NK-92 (cell line): ENCODE results near the gene CLCA1.

Experiments
- DNase-seq: peaks from one replicate; lab custom pipeline; 2025; ENCODE audit not compliant: unreplicated experiment; lab: John Stamatoyannopoulos, UW

Gene CLCA1

GRCh38 chr1:86503406-86504136 is 34.8 kb downstream of the CLCA1 start:
- no peak for DNase-seq

GRCh38 chr1:86504137-86504479 is 35.4 kb downstream of the CLCA1 start:
- DNase-seq = no peak

DNA sequence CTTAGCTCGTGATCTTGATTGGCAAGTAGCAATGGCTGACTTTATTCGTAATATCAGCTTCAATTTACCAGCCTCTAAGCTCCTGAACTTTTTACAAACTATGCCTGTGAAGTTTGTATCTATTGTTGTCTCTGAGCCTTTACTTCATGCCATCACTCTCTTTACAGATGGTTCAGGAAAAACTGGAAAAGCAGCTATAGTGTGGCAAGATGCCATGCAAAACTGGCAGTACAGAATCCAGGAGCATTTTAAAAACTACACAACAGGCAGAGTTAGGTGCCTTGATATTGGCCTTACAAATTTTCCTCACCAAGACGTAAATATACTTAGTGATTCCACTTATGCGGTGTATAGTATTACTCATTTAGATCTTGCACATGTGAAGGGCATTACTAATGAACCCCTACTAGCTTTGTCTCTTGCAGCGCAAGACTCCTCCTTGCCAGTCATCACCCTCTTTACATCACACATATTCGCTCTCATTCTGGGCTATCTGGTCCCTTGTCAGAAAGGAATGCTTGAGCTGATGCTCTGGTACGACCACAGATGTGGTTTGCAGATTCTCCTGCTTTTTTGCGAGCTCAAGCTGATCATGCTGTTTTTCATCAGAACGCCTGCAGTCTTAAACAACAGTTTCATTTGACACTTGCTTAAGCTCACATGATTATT is 36.3 kb downstream of the CLCA1 start:
- DNase-seq = no peak

DNA sequence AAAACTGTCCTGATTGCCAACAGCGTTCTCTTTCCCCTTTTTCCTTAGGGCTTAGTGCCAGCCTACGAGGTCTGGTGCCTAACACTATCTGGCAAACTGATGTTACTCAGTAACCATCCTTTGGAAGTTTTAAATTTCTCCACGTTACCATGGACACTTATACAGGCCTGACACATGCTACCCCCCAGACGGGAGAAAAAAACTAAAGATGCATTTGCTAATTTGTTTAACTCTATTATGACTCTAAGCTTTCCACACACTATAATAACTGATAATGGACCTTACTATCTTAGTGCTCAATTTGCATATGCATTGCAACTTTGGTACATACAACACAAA is 36.8 kb downstream of the CLCA1 start:
- DNase-seq = no peak

- DNase-seq = no peak
These were observed 39.3 kb downstream of the CLCA1 start for GRCh38 chr1:86507935-86508582.

DNA sequence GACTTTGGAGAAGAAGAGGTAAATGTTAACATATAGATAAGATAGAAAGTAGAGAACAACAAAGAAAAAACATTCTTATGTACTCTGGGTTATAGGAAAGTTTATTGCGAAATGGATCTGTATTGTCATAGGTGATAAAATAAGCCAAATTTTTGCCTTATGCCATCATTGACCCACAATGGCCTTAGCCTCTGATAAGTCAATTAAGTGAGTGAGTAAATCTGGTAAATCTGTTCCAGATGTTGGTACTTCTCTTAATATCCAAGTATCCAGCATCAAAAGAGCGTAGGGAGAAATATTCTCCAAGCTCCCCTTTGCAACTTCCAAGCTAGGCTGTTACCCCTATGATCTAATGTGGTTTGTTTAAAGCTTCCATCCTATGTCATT is 39.8 kb downstream of the CLCA1 start:
- DNase-seq = no peak

- no peak for DNase-seq
These were observed 46.9 kb downstream of the CLCA1 start for GRCh38 chr1:86515597-86515996.

DNA sequence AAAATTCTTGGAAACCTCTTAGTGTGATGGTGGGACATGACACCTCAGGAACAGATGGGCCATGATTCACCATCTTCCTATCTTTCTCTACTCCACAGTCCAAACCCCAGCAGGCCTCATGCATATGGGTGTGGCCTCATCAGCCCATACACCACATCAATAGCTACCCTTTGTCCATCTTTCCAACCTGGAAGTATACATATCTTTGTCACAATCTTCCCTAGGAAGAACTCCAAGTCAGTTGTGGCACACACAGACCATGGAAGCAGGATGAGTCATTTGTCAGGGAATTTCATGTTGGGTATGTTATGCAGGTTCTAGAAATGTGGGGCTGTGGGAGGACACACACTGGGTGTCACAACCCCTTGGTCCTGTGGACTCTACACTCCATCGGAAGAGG is 47.6 kb downstream of the CLCA1 start:
- DNase-seq = no peak

- DNase-seq = no peak
These were observed 48.6 kb downstream of the CLCA1 start for GRCh38 chr1:86517336-86517735.

GRCh38 chr1:86520789-86521521 is 52.2 kb downstream of the CLCA1 start:
- DNase-seq = no peak

GRCh38 chr1:86521522-86521891 is 52.8 kb downstream of the CLCA1 start:
- no peak for DNase-seq

- no peak for DNase-seq
These were observed 53.5 kb downstream of the CLCA1 start for GRCh38 chr1:86522240-86522639.

DNA sequence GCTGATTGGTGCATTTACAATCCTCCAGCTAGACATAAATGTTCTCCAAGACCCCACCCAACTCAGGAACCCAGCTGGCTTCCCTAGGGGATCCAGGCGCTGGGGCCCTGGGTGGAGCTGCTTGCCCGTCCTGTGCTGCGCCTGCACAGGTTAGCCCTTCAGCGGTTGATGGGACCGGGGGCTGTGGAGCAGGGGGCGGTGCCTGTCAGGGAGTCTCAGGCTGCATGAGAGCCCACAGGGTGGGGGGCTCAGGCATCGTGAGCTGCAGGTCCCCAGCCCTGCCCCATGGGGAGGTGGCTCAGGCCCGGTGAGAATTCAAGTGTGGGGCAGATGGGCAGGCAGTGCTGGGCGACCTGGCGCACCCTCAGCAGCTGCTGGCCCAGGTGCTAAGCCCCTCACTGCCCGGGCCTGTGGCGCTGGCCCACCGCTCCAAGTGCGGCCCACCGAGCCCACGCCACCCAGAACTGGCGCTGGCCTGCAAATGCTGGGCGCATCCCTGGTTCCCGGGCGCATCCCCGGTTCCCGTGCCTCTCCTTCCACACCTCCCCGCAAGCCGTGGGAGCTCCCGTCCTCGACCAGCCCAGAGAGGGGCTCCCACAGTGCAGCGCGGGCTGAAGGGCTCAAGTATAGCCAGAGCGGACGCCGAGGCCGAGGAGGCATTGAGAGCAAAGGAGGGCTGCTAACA is 55.1 kb downstream of the CLCA1 start:
- no peak for DNase-seq

- no peak for DNase-seq
These were observed 58.6 kb downstream of the CLCA1 start for GRCh38 chr1:86527306-86527705.

GRCh38 chr1:86530211-86530845 is 61.6 kb downstream of the CLCA1 start:
- no peak for DNase-seq

GRCh38 chr1:86537928-86538695 is 69.4 kb downstream of the CLCA1 start:
- no peak for DNase-seq

- DNase-seq = no peak
These were observed 70.0 kb downstream of the CLCA1 start for GRCh38 chr1:86538775-86539174.

- no peak for DNase-seq
These were observed 73.1 kb downstream of the CLCA1 start for GRCh38 chr1:86541859-86542258.

GRCh38 chr1:86542631-86543030 is 73.9 kb downstream of the CLCA1 start:
- no peak for DNase-seq

GRCh38 chr1:86546787-86547221 is 78.1 kb downstream of the CLCA1 start, which contains the start of gene CLCA4:
CLCA4 (plus strand) TSS chr1:86547078; CDS start chr1:86547120, 42 bp downstream.
- no peak for DNase-seq
